ENCODE results near the gene USP22.

GRCh38 chr17:21024024-21024423, 18.8 kb downstream of the USP22 start:
- TF ChIP-seq POLR2A (IDR thresholded peaks at IDR 0.05) (no peak), CTCF (IDR thresholded peaks at IDR 0.05 in 8 of 11, conservative IDR thresholded peaks at IDR 0.05 in 3 of 11) (no peak)

Data from spleen (tissue), 7 donors.